D721Med (cell line): ENCODE results near the gene PRPS1L1.

Experiments
- DNase-seq: peaks from one replicate; pipeline ENCODE4 v3.0.0; 2011; ENCODE audit warnings: low spot score; ENCODE audit not compliant: insufficient read length
- FAIRE-seq: peaks from 2 replicates; lab custom pipeline; 2011; peaks lifted over from hg19 to GRCh38; lab: Jason Lieb, UNC
- CTCF ChIP-seq: IDR thresholded peaks from 2 replicates; pipeline ENCODE4 v1.5.1; 2012; ENCODE audit warnings: mild to moderate bottlenecking, control low read depth; ENCODE audit not compliant: insufficient read depth; ENCODE audit errors: missing control alignments

Gene PRPS1L1

GRCh38 chr7:17988141-17988540 lies 39.5 kb downstream of the PRPS1L1 start:
- DNase-seq: no peak
- no peak for TF ChIP-seq CTCF
- FAIRE-seq: no peak

GRCh38 chr7:17986851-17987250 lies 40.8 kb downstream of the PRPS1L1 start:
- no peak for FAIRE-seq
- TF ChIP-seq CTCF: no peak
- DNase-seq: no peak

- DNase-seq (no peak), FAIRE-seq (no peak)
- no peak for TF ChIP-seq CTCF
Measured at GRCh38 chr7:17985473-17986239, 42.0 kb downstream of the PRPS1L1 start.

DNA sequence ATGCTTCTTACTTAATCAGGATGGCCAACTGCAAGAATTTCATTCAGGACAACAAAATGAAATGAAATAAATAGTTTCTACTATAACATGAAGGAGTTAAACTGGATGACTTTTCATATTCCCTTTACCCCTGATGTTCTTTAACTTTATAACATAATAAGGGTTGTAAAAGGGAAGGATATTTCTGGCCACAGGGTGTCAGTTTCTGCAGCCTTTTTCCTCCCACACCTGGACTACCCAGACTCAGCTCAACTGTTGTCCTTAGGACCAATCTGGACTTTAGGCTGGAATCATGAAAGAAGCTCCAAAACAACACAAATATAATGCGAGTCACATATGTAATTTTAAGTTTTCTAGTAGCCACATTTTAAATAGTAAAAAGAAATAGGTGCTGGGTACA lies 43.4 kb downstream of the PRPS1L1 start:
- no peak for TF ChIP-seq CTCF
- DNase-seq (no peak), FAIRE-seq (no peak)

DNA sequence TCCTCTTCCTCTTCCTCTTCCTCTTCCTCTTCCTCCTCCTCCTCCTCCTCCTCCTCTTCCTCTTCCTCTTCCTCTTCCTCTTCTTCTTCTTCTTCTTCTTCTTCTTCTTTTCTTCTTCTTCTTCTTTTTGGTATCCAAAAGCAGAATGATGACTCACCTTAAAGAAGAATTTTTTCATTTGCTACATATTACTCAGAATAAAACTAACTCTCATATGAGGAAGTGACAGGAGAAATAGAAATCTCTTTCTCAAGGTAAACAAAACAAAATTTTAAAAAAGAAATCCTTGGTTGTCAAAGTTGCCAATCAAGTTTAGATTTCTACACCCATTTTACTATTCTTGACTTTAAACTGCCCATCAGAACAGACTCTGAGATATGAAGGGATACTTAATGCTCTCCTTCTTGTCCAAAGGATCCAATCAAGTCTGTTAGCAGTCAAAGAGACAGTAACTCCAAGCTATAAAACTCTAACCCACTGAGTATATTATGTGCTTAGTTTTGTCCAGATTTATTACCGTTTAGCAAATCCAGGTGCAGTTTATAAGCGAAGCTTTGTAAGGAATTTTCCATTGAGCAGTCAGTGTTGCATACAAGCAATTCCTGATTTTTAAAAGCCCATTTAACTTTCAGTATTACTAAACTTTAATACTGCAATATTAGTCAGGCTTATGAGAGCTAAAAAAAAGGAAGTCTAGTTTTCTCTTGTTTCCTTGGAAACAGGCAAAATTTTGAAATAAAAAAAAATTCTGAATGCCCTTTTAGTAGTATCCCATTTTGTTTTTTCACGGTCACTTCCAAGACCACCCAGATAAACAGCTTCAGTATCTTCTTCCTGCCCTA lies 44.2 kb downstream of the PRPS1L1 start:
- TF ChIP-seq CTCF: no peak

GRCh38 chr7:17976952-17977351 lies 50.7 kb downstream of the PRPS1L1 start:
- TF ChIP-seq CTCF: no peak
- no peak for FAIRE-seq
- no peak for DNase-seq

More for the DNA sequence above, 44.2 kb downstream of the PRPS1L1 start:
- FAIRE-seq: no peak
- no peak for DNase-seq
